ELF-1 (cell line): ENCODE results near the gene ATP1A2.

Source experiments
- DNase-seq: peaks from one replicate; pipeline ENCODE4 v3.0.0-alpha.2; 2016; ENCODE audit warnings: low read depth, low spot score

ATP1A2 gene

GRCh38 chr1:160171354-160171753, 55.8 kb downstream of the ATP1A2 start:
- no peak for DNase-seq

GRCh38 chr1:160171980-160172379, 56.4 kb downstream of the ATP1A2 start:
- peak; percentile 77 for DNase-seq

GRCh38 chr1:160177231-160177630, 61.7 kb downstream of the ATP1A2 start:
- peak; percentile 39 for DNase-seq

DNA sequence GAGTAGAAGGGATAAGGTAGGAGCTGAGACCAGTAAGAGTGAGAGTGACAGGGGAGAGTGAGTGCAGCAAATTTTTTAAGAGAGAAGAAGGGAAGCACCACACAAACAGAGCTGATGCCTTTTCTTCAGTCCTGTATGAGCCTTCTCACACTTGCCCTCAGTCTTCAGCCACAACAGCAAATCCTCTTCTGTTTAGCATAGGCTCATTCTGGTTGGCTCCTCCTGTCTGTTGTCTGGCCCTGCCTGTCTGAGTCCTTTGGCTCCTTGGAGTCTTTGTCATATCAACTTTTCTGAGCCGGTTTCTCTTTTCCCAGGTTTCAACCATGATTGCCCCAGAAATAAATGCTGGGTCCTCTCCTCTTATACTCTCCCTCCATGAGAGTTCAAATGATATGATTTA, 62.1 kb downstream of the ATP1A2 start:
- DNase-seq: peak; percentile 25

- DNase-seq: no peak
These were observed 63.2 kb downstream of the ATP1A2 start for GRCh38 chr1:160178731-160179130.

GRCh38 chr1:160179336-160179735, 63.8 kb downstream of the ATP1A2 start:
- no peak for DNase-seq

- no peak for DNase-seq
These were observed 70.7 kb downstream of the ATP1A2 start for GRCh38 chr1:160186246-160186645.

GRCh38 chr1:160186729-160187128, 71.2 kb downstream of the ATP1A2 start:
- no peak for DNase-seq

- no peak for DNase-seq
These were observed 71.8 kb downstream of the ATP1A2 start for GRCh38 chr1:160187407-160187806.

GRCh38 chr1:160188341-160188740, 72.8 kb downstream of the ATP1A2 start:
- no peak for DNase-seq

- no peak for DNase-seq
These were observed 74.4 kb downstream of the ATP1A2 start, which contains the start of gene CASQ1 for GRCh38 chr1:160189649-160190625. Gene CASQ1, plus strand, starts transcription at chr1:160190575. Its CDS starts 177 bp downstream, at chr1:160190752.

DNA sequence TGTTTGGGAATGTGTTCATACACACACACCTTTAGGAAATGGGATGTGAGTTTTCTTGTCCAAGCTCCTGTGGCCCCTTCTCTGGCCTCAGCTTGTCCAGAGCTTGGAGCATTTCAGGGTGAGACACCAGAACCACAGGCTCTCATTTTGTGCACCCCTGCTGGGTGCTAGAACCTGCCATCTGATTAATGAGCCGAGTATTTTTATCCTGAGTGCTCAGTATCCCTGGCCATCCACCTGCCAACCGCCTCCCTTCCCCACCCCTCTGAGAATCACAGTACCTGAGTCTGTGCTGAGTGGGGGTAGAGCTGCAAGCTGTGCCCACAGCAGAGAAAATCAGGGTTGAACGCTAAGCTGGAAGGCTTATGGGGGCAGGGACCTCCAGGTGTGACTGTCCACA, 76.2 kb downstream of the ATP1A2 start:
- DNase-seq: no peak

DNA sequence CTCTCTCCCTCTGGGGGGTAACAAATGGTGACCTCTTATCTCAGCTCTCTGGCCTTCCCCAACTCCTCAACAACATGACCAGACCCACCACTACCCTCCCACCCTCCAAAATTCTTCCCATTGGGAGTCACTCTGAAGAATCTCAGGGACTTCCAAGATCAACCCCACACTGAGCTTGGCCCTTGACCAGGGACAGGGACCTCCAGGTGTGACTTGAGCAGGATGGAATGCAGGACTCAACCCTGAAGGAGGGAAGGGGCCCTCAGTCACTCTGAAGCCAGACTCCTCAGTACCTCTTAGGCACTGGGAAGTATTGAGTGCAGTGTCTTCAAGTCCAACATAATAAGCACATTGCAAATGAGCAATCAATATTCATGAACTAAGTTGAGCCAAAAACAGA, 76.7 kb downstream of the ATP1A2 start:
- DNase-seq: no peak
